SK-N-SH (cell line): Measurements from ENCODE around the gene ZNF878. TPM values are rescaled to one million over a fixed set of nuclear protein-coding genes. Genes with fewer than 3 reads are reported as not detected.

Experiments
- CTCF ChIA-PET: fragments of 300-600, 350-600 bp; formaldehyde crosslinking; extraction: SDS; loops from one replicate; lab custom pipeline; 2021; lab: Yijun Ruan, JAX
- POLR2A ChIA-PET: fragments of 350-600 bp; sonication (Branson Sonifier 250); formaldehyde crosslinking; extraction: SDS; loops from one replicate; lab custom pipeline; 2020; ENCODE audit warnings: antibody characterized with exemption, inconsistent platforms; lab: Yijun Ruan, JAX
- DNase-seq: peaks from one replicate; pipeline ENCODE4 v3.0.0; 2012
- H2AFZ ChIP-seq: fragments of 200-600 bp; sonication (generic); 2 replicates; pipeline ENCODE4 v1.8.1; 2016; ENCODE audit warnings: antibody characterized with exemption, mild to moderate bottlenecking, low read depth
- H3F3A ChIP-seq: fragments of 200-600 bp; sonication (generic); replicated peaks from 2 replicates; pipeline ENCODE3; 2016; ENCODE audit warnings: antibody characterized with exemption, mild to moderate bottlenecking; ENCODE audit not compliant: insufficient read depth
- H3K27ac ChIP-seq, 2 experiments: fragments of 200-500 bp in 1 of 2; fragments of 200-600 bp in 1 of 2; sonication (Bioruptor generic) in 1 of 2; sonication (generic), shearing (Covaris generic) in 1 of 2; 2 replicates each; pipeline versions ENCODE4 v1.5.1 to v1.6.1; 2014 to 2016; ENCODE audit warnings: low read depth in 2 of 2, inconsistent platforms in 1 of 2, low read length in 1 of 2, mild to moderate bottlenecking in 1 of 2, mixed read lengths in 1 of 2
- H3K27me3 ChIP-seq: fragments of 200-600 bp; sonication (generic), shearing (Covaris generic); 2 replicates; pipeline ENCODE4 v1.6.1; 2016; ENCODE audit warnings: mixed run types; ENCODE audit not compliant: insufficient read depth
- H3K36me3 ChIP-seq, 2 experiments: fragments of 200-500 bp in 1 of 2; fragments of 200-600 bp in 1 of 2; sonication (Bioruptor generic) in 1 of 2; sonication (generic) in 1 of 2; replicated peaks in 1 of 2; 2 replicates each; pipeline versions ENCODE3 to v1.5.1; 2014 to 2016; ENCODE audit warnings: low read length in 1 of 2, mild to moderate bottlenecking in 1 of 2; ENCODE audit not compliant: insufficient read depth in 2 of 2, control insufficient read depth in 1 of 2
- H3K4me1 ChIP-seq, 2 experiments: fragments of 200-500 bp in 1 of 2; fragments of 200-600 bp in 1 of 2; sonication (Bioruptor generic) in 1 of 2; sonication (generic), shearing (Covaris generic) in 1 of 2; 2 replicates each; pipeline versions ENCODE4 v1.5.1 to v1.6.1; 2014 to 2016; ENCODE audit warnings: low read depth in 1 of 2, low read length in 1 of 2, mixed run types in 1 of 2; ENCODE audit not compliant: insufficient read depth in 2 of 2, control insufficient read depth in 1 of 2
- H3K4me2 ChIP-seq: fragments of 200-600 bp; sonication (generic), shearing (Covaris generic); 2 replicates; pipeline ENCODE4 v1.6.1; 2017; ENCODE audit warnings: mixed run types
- H3K4me3 ChIP-seq, 2 experiments: fragments of 200-500 bp in 1 of 2; fragments of 200-600 bp in 1 of 2; sonication (Bioruptor generic) in 1 of 2; sonication (generic), shearing (Covaris generic) in 1 of 2; 2 replicates each; pipeline versions ENCODE4 v1.5.1 to v1.8.1; 2014 to 2016; ENCODE audit warnings: low read depth in 2 of 2, inconsistent platforms in 1 of 2, low read length in 1 of 2, mild to moderate bottlenecking in 1 of 2, mixed read lengths in 1 of 2, moderate library complexity in 1 of 2
- H3K79me2 ChIP-seq: fragments of 200-600 bp; sonication (generic); 2 replicates; pipeline ENCODE4 v1.8.1; 2017; ENCODE audit warnings: mild to moderate bottlenecking; ENCODE audit not compliant: insufficient read depth
- H3K9ac ChIP-seq: fragments of 200-600 bp; sonication (generic); 2 replicates; pipeline ENCODE4 v1.6.1; 2017; ENCODE audit warnings: mixed run types
- H3K9me2 ChIP-seq: fragments of 200-600 bp; sonication (generic); 2 replicates; pipeline ENCODE4 v1.6.1; 2017; ENCODE audit warnings: mixed run types
- H3K9me3 ChIP-seq: fragments of 200-600 bp; sonication (generic); 2 replicates; pipeline ENCODE4 v1.6.1; 2017; ENCODE audit warnings: mixed run types, mild to moderate bottlenecking, moderate library complexity
- H4K20me1 ChIP-seq: fragments of 200-600 bp; sonication (generic); 2 replicates; pipeline ENCODE4 v1.6.1; 2017; ENCODE audit warnings: mild to moderate bottlenecking, mixed run types; ENCODE audit not compliant: insufficient read depth
- CHD2 ChIP-seq: fragments of 150-350 bp; IDR thresholded peaks from 2 replicates; pipeline ENCODE4 v1.6.1; 2018; ENCODE audit warnings: low read length; ENCODE audit not compliant: partially characterized antibody
- EP300 ChIP-seq, 2 experiments: IDR thresholded peaks; 2 replicates each; pipeline versions ENCODE4 v1.4.0 to v1.6.1; 2012; ENCODE audit warnings: borderline replicate concordance in 1 of 2, low read depth in 1 of 2, low read length in 1 of 2
- FOSL2 ChIP-seq: IDR thresholded peaks from 2 replicates; pipeline ENCODE4 v1.4.0; 2012; ENCODE audit warnings: low read depth, mild to moderate bottlenecking, moderate library complexity, borderline replicate concordance
- FOXJ3 ChIP-seq: sonication (generic); formaldehyde crosslinking; IDR thresholded peaks from 2 replicates; pipeline ENCODE4 v1.5.1; 2020; ENCODE audit warnings: mild to moderate bottlenecking, missing genetic modification reagents
- GATA2 ChIP-seq: sonication (generic); formaldehyde crosslinking; IDR thresholded peaks from 2 replicates; pipeline ENCODE4 v1.5.0; 2020; ENCODE audit warnings: mild to moderate bottlenecking, missing genetic modification reagents
- IRF3 ChIP-seq: fragments of 150-350 bp; IDR thresholded peaks from 2 replicates; pipeline ENCODE4 v1.6.1; 2016; ENCODE audit warnings: mild to moderate bottlenecking, low read depth, low read length
- MEF2A ChIP-seq: IDR thresholded peaks from 2 replicates; pipeline ENCODE4 v1.4.0; 2012; ENCODE audit warnings: low read depth, borderline replicate concordance
- NRF1 ChIP-seq: IDR thresholded peaks from 2 replicates; pipeline ENCODE4 v1.6.1; 2012; ENCODE audit warnings: low read depth, mild to moderate bottlenecking, low read length
- PBX3 ChIP-seq: IDR thresholded peaks from 2 replicates; pipeline ENCODE4; 2012
- RAD21 ChIP-seq: IDR thresholded peaks from 2 replicates; pipeline ENCODE4 v1.6.1; 2012; ENCODE audit warnings: mild to moderate bottlenecking, low read length
- SIN3A ChIP-seq: IDR thresholded peaks from 2 replicates; pipeline ENCODE4 v1.6.1; 2012; ENCODE audit warnings: low read depth, mild to moderate bottlenecking, low read length, moderate library complexity, borderline replicate concordance
- USF1 ChIP-seq: IDR thresholded peaks from 2 replicates; pipeline ENCODE4 v1.4.0; 2012; ENCODE audit warnings: low read depth, borderline replicate concordance
- YY1 ChIP-seq: IDR thresholded peaks from 2 replicates; pipeline ENCODE4 v1.4.0; 2012; ENCODE audit warnings: low read depth, mild to moderate bottlenecking
- ZBTB33 ChIP-seq: IDR thresholded peaks from 2 replicates; pipeline ENCODE4 v1.4.0; 2012; ENCODE audit warnings: low read depth, borderline replicate concordance
- WGBS: methylation state at CpG from one replicate; pipeline ENCODE4 v1.1.6; 2017; ENCODE audit warnings: low lambda C conversion rate; 5-methylcytosine and 5-hydroxymethylcytosine counted together
- polyA plus RNA-seq, 3 experiments: library from polyadenylated mRNA; depleted of rRNA; stranded (reverse); fragments of >200 nt; gene quantifications; 2 replicates each; pipeline ENCODE4 v1.2.3, GENCODE V29; 2012

Gene ZNF878
- polyA plus RNA-seq, 1 of the 3 experiments (the other 2 are of a cell fraction) = 0.05 TPM

- H3K9me2 ChIP-seq = no peaks in the 10 kb centered on the region
- ChIA-PET POLR2A (no interaction called here), CTCF (no interaction called here)
- no peak for DNase-seq
- no peak overlapping the region for H3K27ac ChIP-seq
- no peak overlapping the region for H2AFZ ChIP-seq
- no peak for TF ChIP-seq CHD2
- TF ChIP-seq IRF3 = no peak
- TF ChIP-seq EP300 (IDR thresholded peaks at IDR 0.05; ENCODE audit: borderline replicate concordance in 1 of 2, low read depth in 1 of 2, low read length in 1 of 2) = no peak
- TF ChIP-seq PBX3 = no peak
- no peak for TF ChIP-seq MEF2A
- TF ChIP-seq USF1 = no peak
- TF ChIP-seq YY1 = no peak
- TF ChIP-seq SIN3A = no peak
- no peak for TF ChIP-seq ZBTB33
- no peak for TF ChIP-seq GATA2 (CRISPR knock-in tag)
- no peak for TF ChIP-seq FOXJ3 (CRISPR knock-in tag)
- TF ChIP-seq RAD21 = no peak
- no peak for TF ChIP-seq FOSL2
- TF ChIP-seq NRF1 = no peak
- no peaks in the 10 kb centered on the region for H3K27me3 ChIP-seq
- peaks cover 8% of the 10 kb centered on the region; the same call in 1 of the 2 replicates for H3K9me3 ChIP-seq
- no peaks in the 10 kb centered on the region for H4K20me1 ChIP-seq
- no peak overlapping the region for H3K4me3 ChIP-seq
- no peaks in the 10 kb centered on the region for H3K79me2 ChIP-seq
- no peak overlapping the region for H3K4me2 ChIP-seq
- H3F3A ChIP-seq = no peaks in the 10 kb centered on the region
- H3K4me1 ChIP-seq = no peaks in the 10 kb centered on the region
- no peaks in the 10 kb centered on the region for H3K36me3 ChIP-seq
- 53% methylated on average over 5 of the region's 5 CpGs for WGBS
- H3K9ac ChIP-seq = no peak overlapping the region
These were observed 8.9 kb downstream of the ZNF878 start for GRCh38 chr19:12043752-12044422.
